Stimulated activated CD4-positive, alpha-beta T cell treated with anti-CD3 and anti-CD28 coated beads, Interleukin-2, amount 100 ng/mL, for 24 hours (primary cell): Measurements from ENCODE around the gene MNAT1.
"Not testable (repeated sequence)": the region's sequence is repeated elsewhere in the genome, so short reads cannot be mapped to it uniquely, and the experiment has no call there.

Experiments
- DNase-seq, 2 donors: peaks; one replicate each; pipeline ENCODE4 v3.0.0-alpha.2; 2020

The MNAT1 gene

GRCh38 chr14:60738843-60739508, 4.4 kb downstream of the MNAT1 start:
- DNase-seq, result no peak

- no peak for DNase-seq
Observed at GRCh38 chr14:60744566-60744965, 10.0 kb downstream of the MNAT1 start.

- DNase-seq, result peak; percentile 30 to 49
Observed at GRCh38 chr14:60753264-60754119, 18.9 kb downstream of the MNAT1 start.

GRCh38 chr14:60756847-60757246, 22.3 kb downstream of the MNAT1 start:
- DNase-seq, result no peak

- DNase-seq, result no peak
Observed at GRCh38 chr14:60757567-60758002, 23.0 kb downstream of the MNAT1 start.

GRCh38 chr14:60758885-60759284, 24.3 kb downstream of the MNAT1 start:
- no peak for DNase-seq

GRCh38 chr14:60760209-60760608, 25.6 kb downstream of the MNAT1 start:
- no peak for DNase-seq

- DNase-seq, result no peak
Observed at GRCh38 chr14:60760644-60761364, 26.2 kb downstream of the MNAT1 start.

- no peak for DNase-seq
Observed at GRCh38 chr14:60768602-60769001, 34.0 kb downstream of the MNAT1 start.

- no peak for DNase-seq
Observed at GRCh38 chr14:60771117-60771516, 36.6 kb downstream of the MNAT1 start.

- DNase-seq, result no peak
Observed at GRCh38 chr14:60773558-60773957, 39.0 kb downstream of the MNAT1 start.

- DNase-seq, result no peak
Observed at GRCh38 chr14:60775296-60775695, 40.7 kb downstream of the MNAT1 start.

- DNase-seq, result no peak
Observed at GRCh38 chr14:60777856-60778578, 43.5 kb downstream of the MNAT1 start.

- DNase-seq, result not testable (repeated sequence)
Observed at GRCh38 chr14:60779745-60780514, 45.4 kb downstream of the MNAT1 start.

- not testable (repeated sequence) for DNase-seq
Observed at GRCh38 chr14:60780558-60780957, 46.0 kb downstream of the MNAT1 start.

- DNase-seq, result no peak
Observed at GRCh38 chr14:60786905-60787304, 52.3 kb downstream of the MNAT1 start.

GRCh38 chr14:60789656-60790055, 55.1 kb downstream of the MNAT1 start:
- no peak for DNase-seq

GRCh38 chr14:60790850-60791249, 56.3 kb downstream of the MNAT1 start:
- DNase-seq, result no peak

- no peak for DNase-seq
Observed at GRCh38 chr14:60796434-60796833, 61.9 kb downstream of the MNAT1 start.

- no peak for DNase-seq
Observed at GRCh38 chr14:60800409-60800808, 65.8 kb downstream of the MNAT1 start.

- no peak for DNase-seq
Observed at GRCh38 chr14:60803871-60804270, 69.3 kb downstream of the MNAT1 start.

- DNase-seq, result no peak
Observed at GRCh38 chr14:60805841-60806430, 71.4 kb downstream of the MNAT1 start.
